Endothelial cell of umbilical vein (primary cell): ENCODE data around the gene TESPA1.

ENCODE experiments used
- POLR2AphosphoS5 ChIP-seq: IDR thresholded peaks from 2 replicates; pipeline ENCODE4 v1.6.1; 2012; ENCODE audit warnings: low read depth, mild to moderate bottlenecking, control low read depth, low read length, moderate library complexity; ENCODE audit not compliant: insufficient read depth
- TF ChIP-seq, protein P1 (sequence below), 2 donors: IDR thresholded peaks; 1 replicate in 1 of 2; 2 replicates in 1 of 2; pipeline ENCODE4 v1.5.1; 2011; ENCODE audit warnings: low read length in 2 of 2, mild to moderate bottlenecking in 2 of 2, moderate library complexity in 2 of 2, control low read depth in 1 of 2, inconsistent platforms in 1 of 2, low read depth in 1 of 2; ENCODE audit not compliant: insufficient read depth in 1 of 2; ENCODE audit errors: extremely low read depth in 1 of 2

DNA sequence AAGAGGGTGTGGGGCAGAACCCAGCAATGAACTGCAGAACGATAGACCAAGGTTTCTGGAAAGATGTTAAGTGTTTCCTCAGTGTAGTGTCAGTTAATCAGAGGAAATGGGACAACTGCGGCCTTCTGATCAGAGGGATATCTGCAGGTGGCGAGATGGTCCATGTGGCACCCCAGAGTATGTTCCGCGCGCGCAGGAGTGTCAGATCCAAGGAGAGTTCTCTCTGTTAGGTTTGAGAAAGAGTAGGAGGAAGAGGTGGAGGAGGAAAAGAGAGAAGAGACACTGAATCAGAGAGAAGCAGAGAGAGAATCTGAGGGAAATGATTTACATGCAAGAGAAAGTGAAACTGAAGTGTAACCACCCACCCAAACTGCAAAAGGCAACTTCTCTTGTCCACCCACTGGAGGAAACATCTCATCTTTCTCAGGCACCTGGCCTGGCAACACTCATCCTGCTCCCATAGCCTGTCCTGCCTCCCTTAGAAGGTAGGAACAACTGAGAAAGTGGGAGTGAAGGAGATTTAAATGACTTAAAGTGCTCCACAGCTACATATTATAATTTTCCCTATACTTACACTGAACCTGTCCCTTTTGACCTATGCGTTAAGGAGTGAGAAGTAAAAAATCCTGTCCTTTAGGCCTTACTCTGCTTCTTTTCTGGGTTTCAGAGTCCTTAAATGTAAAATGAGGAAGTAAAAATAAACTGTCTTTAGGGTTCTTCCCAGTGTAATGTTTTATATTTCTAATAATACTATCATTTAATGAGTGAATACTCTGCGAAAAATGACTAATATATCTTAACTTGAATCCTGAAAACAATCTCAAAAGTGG is 6.8 kb upstream of the TESPA1 start:
- TF ChIP-seq, protein P1, sequence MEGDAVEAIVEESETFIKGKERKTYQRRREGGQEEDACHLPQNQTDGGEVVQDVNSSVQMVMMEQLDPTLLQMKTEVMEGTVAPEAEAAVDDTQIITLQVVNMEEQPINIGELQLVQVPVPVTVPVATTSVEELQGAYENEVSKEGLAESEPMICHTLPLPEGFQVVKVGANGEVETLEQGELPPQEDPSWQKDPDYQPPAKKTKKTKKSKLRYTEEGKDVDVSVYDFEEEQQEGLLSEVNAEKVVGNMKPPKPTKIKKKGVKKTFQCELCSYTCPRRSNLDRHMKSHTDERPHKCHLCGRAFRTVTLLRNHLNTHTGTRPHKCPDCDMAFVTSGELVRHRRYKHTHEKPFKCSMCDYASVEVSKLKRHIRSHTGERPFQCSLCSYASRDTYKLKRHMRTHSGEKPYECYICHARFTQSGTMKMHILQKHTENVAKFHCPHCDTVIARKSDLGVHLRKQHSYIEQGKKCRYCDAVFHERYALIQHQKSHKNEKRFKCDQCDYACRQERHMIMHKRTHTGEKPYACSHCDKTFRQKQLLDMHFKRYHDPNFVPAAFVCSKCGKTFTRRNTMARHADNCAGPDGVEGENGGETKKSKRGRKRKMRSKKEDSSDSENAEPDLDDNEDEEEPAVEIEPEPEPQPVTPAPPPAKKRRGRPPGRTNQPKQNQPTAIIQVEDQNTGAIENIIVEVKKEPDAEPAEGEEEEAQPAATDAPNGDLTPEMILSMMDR (IDR thresholded peaks at IDR 0.05; ENCODE audit: extremely low read depth in 1 of 2, insufficient read depth in 1 of 2, low read depth in 1 of 2, low read length in 2 of 2): no peak
- TF ChIP-seq POLR2AphosphoS5: no peak
